Measurements from ENCODE around the gene CARD14. TPM values are rescaled to one million over a fixed set of nuclear protein-coding genes. Genes with fewer than 3 reads are reported as not detected.

Gene CARD14
- total and polyA plus RNA-seq, 2 of the 13 experiments (the other 11 are each of a cell fraction or from before 2014, with no cell fraction given) = 0.11 TPM; not detected in 1

GRCh38 chr17:80220054-80220735 lies 50.4 kb downstream of the CARD14 start, which contains the start of the genes SGSH and SLC26A11 (continued):
- TF ChIP-seq ZNF414 (CRISPR knock-in tag; IDR thresholded peaks at IDR 0.05) (no peak), ARID4A (CRISPR knock-in tag; IDR thresholded peaks at IDR 0.05; ENCODE audit: borderline replicate concordance) (peak; percentile 90), ZNF280B (CRISPR knock-in tag; IDR thresholded peaks at IDR 0.05; ENCODE audit: borderline replicate concordance) (peak; percentile 88), NR2F6 (IDR thresholded peaks at IDR 0.05) (no peak), NR2F6 (CRISPR knock-in tag; IDR thresholded peaks at IDR 0.05) (peak; percentile 18; the same call in 1 of the 2 replicates), ZNF672 (CRISPR knock-in tag; IDR thresholded peaks at IDR 0.05) (no peak), ZNF24 (IDR thresholded peaks at IDR 0.05) (no peak), RAD21 (CRISPR knock-in tag; IDR thresholded peaks at IDR 0.05) (peak; percentile 33; the same call in 1 of the 2 replicates), PRDM15 (CRISPR knock-in tag; IDR thresholded peaks at IDR 0.05) (peak; percentile 94), ZNF382 (CRISPR knock-in tag; IDR thresholded peaks at IDR 0.05; ENCODE audit: borderline replicate concordance) (no peak), ZNF788 (CRISPR knock-in tag; IDR thresholded peaks at IDR 0.05; ENCODE audit: borderline replicate concordance) (no peak), SMC3 (IDR thresholded peaks at IDR 0.05; ENCODE audit: low read length) (no peak), ZNF614 (CRISPR knock-in tag; IDR thresholded peaks at IDR 0.05; ENCODE audit: borderline replicate concordance) (no peak), ZNF7 (CRISPR knock-in tag; IDR thresholded peaks at IDR 0.05) (no peak), ZNF761 (CRISPR knock-in tag; conservative IDR thresholded peaks at IDR 0.05) (peak; percentile 51), ZNF557 (CRISPR knock-in tag; IDR thresholded peaks at IDR 0.05) (no peak)
- TF ChIP-seq, protein P1, sequence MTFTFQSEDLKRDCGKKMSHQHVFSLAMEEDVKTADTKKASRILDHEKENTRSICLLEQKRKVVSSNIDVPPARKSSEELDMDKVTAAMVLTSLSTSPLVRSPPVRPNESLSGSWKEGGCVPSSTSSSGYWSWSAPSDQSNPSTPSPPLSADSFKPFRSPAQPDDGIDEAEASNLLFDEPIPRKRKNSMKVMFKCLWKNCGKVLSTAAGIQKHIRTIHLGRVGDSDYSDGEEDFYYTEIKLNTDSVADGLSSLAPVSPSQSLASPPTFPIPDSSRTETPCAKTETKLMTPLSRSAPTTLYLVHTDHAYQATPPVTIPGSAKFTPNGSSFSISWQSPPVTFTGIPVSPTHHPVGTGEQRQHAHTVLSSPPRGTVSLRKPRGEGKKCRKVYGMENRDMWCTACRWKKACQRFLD (CRISPR knock-in tag; IDR thresholded peaks at IDR 0.05; ENCODE audit: borderline replicate concordance) = no peak
